ENCODE data around the gene PRKN.

- no peak for TF ChIP-seq CTCF (IDR thresholded peaks at IDR 0.05)
- no peak for TF ChIP-seq ZFX (IDR thresholded peaks at IDR 0.05; ENCODE audit: borderline replicate concordance)
Observed at GRCh38 chr6:161832622-161833021, 894.9 kb downstream of the PRKN start.

All from 22Rv1 (cell line).